T-helper 9 cell (primary cell): ENCODE results near the gene CXorf51A.
"Not testable (repeated sequence)": the region's sequence is repeated elsewhere in the genome, so short reads cannot be mapped to it uniquely, and the experiment has no call there.

Source experiments
- DNase-seq: peaks from one replicate; pipeline ENCODE4 v3.0.0-alpha.2; 2020
- total RNA-seq, 2 donors: gene quantifications; one replicate each; lab custom pipeline; 2026; lab: John Stamatoyannopoulos, UW

The CXorf51A gene
- total RNA-seq, result 0 reads per million in 2 donors

GRCh38 chrX:146814644-146815043, at the start of gene CXorf51A:
Gene CXorf51A (minus strand): TSS chrX:146814744. CDS start chrX:146814723, 21 bp downstream.
- not testable (repeated sequence) for DNase-seq

- DNase-seq, result no peak
Observed at GRCh38 chrX:146863566-146863965, 49.0 kb upstream of the CXorf51A start.

GRCh38 chrX:146854281-146854680, 39.7 kb upstream of the CXorf51A start:
- no peak for DNase-seq

GRCh38 chrX:146831994-146832393, 17.4 kb upstream of the CXorf51A start:
- DNase-seq, result no peak

- DNase-seq, result not testable (repeated sequence)
Observed at GRCh38 chrX:146809471-146809870, 5.1 kb downstream of the CXorf51A start, which contains the start of gene CXorf51B. Gene CXorf51B (plus strand): TSS chrX:146809771. CDS start chrX:146809792, 21 bp downstream.
